Vagina (tissue), 2 donors: ENCODE results near the gene SLC39A10. TPM values are rescaled to one million over a fixed set of nuclear protein-coding genes. Genes with fewer than 3 reads are reported as not detected.
"Not testable (repeated sequence)": the region's sequence is repeated elsewhere in the genome, so short reads cannot be mapped to it uniquely, and the experiment has no call there.

ENCODE experiments used
- DNase-seq, 2 donors: peaks; one replicate each; pipeline ENCODE4 v3.0.0-alpha.2; 2017; ENCODE audit errors: extremely low spot score in 2 of 2
- H3K27ac ChIP-seq: fragments of 200-600 bp; sonication (generic); one replicate; pipeline ENCODE4 v1.5.1; 2019
- H3K27me3 ChIP-seq: fragments of 200-600 bp; sonication (generic); one replicate; pipeline ENCODE4 v1.5.1; 2019
- H3K36me3 ChIP-seq, 2 donors: fragments of 200-600 bp; sonication (generic); one replicate each; pipeline ENCODE4 v1.5.1; 2017 to 2019
- H3K4me1 ChIP-seq: fragments of 200-600 bp; sonication (generic); one replicate; pipeline ENCODE4 v1.5.1; 2019
- H3K4me3 ChIP-seq, 2 donors: fragments of 200-600 bp; sonication (generic); 1 replicate in 1 of 2; 2 replicates in 1 of 2; pipeline ENCODE4 v1.5.1; 2016 to 2019
- H3K9me3 ChIP-seq: fragments of 200-600 bp; sonication (generic); one replicate; pipeline ENCODE4 v1.5.1; 2019
- CTCF ChIP-seq, 3 experiments: fragments of 450-650 bp in 2 of 3; fragments of 200-600 bp in 1 of 3; sonication (generic) in 1 of 3; IDR thresholded peaks; one replicate each; pipeline ENCODE4 v1.5.1; 2017 to 2019; ENCODE audit warnings: antibody characterized with exemption in 3 of 3, mild to moderate bottlenecking in 2 of 3, moderate library complexity in 2 of 3
- POLR2A ChIP-seq, 2 donors: fragments of 450-650 bp; IDR thresholded peaks; one replicate each; pipeline ENCODE4 v1.6.1; 2017; ENCODE audit warnings: antibody characterized with exemption in 2 of 2, mild to moderate bottlenecking in 2 of 2, moderate library complexity in 2 of 2
- POLR2AphosphoS5 ChIP-seq, 2 donors: sonication (generic); formaldehyde crosslinking; IDR thresholded peaks; one replicate each; pipeline ENCODE4 v1.9.0; 2017; ENCODE audit warnings: antibody characterized with exemption in 2 of 2, mild to moderate bottlenecking in 2 of 2, low read depth in 1 of 2; ENCODE audit not compliant: insufficient read depth in 1 of 2
- intact Hi-C: fragments of 100-400 bp; cut with DNase I; formaldehyde crosslinking; loops from one replicate; pipeline ENCODE4 v1.15.1; 2023
- total RNA-seq: library from RNA; depleted of rRNA; stranded (reverse); fragments of >200 nt; gene quantifications from one replicate; pipeline ENCODE4 v1.2.3, GENCODE V29; 2016

SLC39A10 gene
- total RNA-seq, 1 donor from 2014 or later, result 10.6 TPM

- Histone ChIP-seq H3K27me3 (no peaks in the 10 kb centered on the region), H3K36me3 (no peaks in the 10 kb centered on the region), H3K9me3 (no peaks in the 10 kb centered on the region), H3K27ac (no peak overlapping the region), H3K4me3 (no peak overlapping the region), H3K4me1 (peaks cover 35% of the 10 kb centered on the region)
- no peak for DNase-seq
- intact Hi-C loops, result no loop called here
- TF ChIP-seq POLR2AphosphoS5 (IDR thresholded peaks at IDR 0.05; ENCODE audit: insufficient read depth in 1 of 2, low read depth in 1 of 2) (no peak), POLR2A (IDR thresholded peaks at IDR 0.05) (no peak), CTCF (IDR thresholded peaks at IDR 0.05) (no peak)
Observed at GRCh38 chr2:195662138-195662537, 5.1 kb downstream of the SLC39A10 start.

- no peaks in the 10 kb centered on the region for H3K27me3 ChIP-seq
- no peaks in the 10 kb centered on the region for H3K9me3 ChIP-seq
- TF ChIP-seq POLR2A (IDR thresholded peaks at IDR 0.05) (no peak), POLR2AphosphoS5 (IDR thresholded peaks at IDR 0.05; ENCODE audit: insufficient read depth in 1 of 2, low read depth in 1 of 2) (no peak), CTCF (IDR thresholded peaks at IDR 0.05) (no peak)
- no peak for DNase-seq
- H3K27ac ChIP-seq, result no peak overlapping the region
- intact Hi-C loops, result no loop called here
- no peak overlapping the region for H3K4me3 ChIP-seq
- H3K36me3 ChIP-seq, result no peaks in the 10 kb centered on the region
- peaks cover 35% of the 10 kb centered on the region for H3K4me1 ChIP-seq
Observed at GRCh38 chr2:195663007-195663406, 6.0 kb downstream of the SLC39A10 start.

- H3K9me3 ChIP-seq, result no peaks in the 10 kb centered on the region
- no peak for DNase-seq
- no peak for TF ChIP-seq POLR2AphosphoS5 (IDR thresholded peaks at IDR 0.05; ENCODE audit: insufficient read depth in 1 of 2, low read depth in 1 of 2)
- no peak for TF ChIP-seq CTCF (IDR thresholded peaks at IDR 0.05)
- TF ChIP-seq POLR2A (IDR thresholded peaks at IDR 0.05), result no peak
- H3K27me3 ChIP-seq, result no peaks in the 10 kb centered on the region
- no peak overlapping the region for H3K4me3 ChIP-seq
- intact Hi-C loops, result no loop called here
- H3K36me3 ChIP-seq, result no peaks in the 10 kb centered on the region
- peaks cover 21% of the 10 kb centered on the region for H3K4me1 ChIP-seq
- H3K27ac ChIP-seq, result no peak overlapping the region
Observed at GRCh38 chr2:195664528-195664927, 7.5 kb downstream of the SLC39A10 start.

GRCh38 chr2:195665153-195665552 is 8.1 kb downstream of the SLC39A10 start:
- H3K36me3 ChIP-seq, intact Hi-C loops, H3K9me3 ChIP-seq, H3K4me3 ChIP-seq, DNase-seq, H3K27ac ChIP-seq, H3K27me3 ChIP-seq: not testable (repeated sequence)
- H3K4me1 ChIP-seq, result peaks cover 16% of the 10 kb centered on the region

GRCh38 chr2:195666113-195666712 is 9.2 kb downstream of the SLC39A10 start:
- TF ChIP-seq CTCF (IDR thresholded peaks at IDR 0.05) (no peak), POLR2AphosphoS5 (IDR thresholded peaks at IDR 0.05; ENCODE audit: insufficient read depth in 1 of 2, low read depth in 1 of 2) (no peak), POLR2A (IDR thresholded peaks at IDR 0.05) (no peak)
- Histone ChIP-seq H3K27ac (no peak overlapping the region), H3K36me3 (no peaks in the 10 kb centered on the region), H3K9me3 (no peaks in the 10 kb centered on the region), H3K27me3 (no peaks in the 10 kb centered on the region), H3K4me1 (peaks cover 11% of the 10 kb centered on the region), H3K4me3 (no peak overlapping the region)
- no peak for DNase-seq
- intact Hi-C loops, result no loop called here
